K562 (cell line): ENCODE results near the gene DEDD2. TPM values are rescaled to one million over a fixed set of nuclear protein-coding genes. Genes with fewer than 3 reads are reported as not detected.

ENCODE experiments used
- ATF4 ChIP-seq: fragments of 450-650 bp; formaldehyde crosslinking; IDR thresholded peaks from 2 replicates; pipeline ENCODE4 v1.4.0; 2022; ENCODE audit warnings: mild to moderate bottlenecking, moderate library complexity
- CBX1 ChIP-seq: sonication (generic); IDR thresholded peaks from 2 replicates; pipeline ENCODE4 v1.6.1; 2016; ENCODE audit warnings: antibody characterized with exemption, low read depth, mild to moderate bottlenecking
- CCNT2 ChIP-seq: IDR thresholded peaks from 2 replicates; pipeline ENCODE4 v1.6.1; 2011; ENCODE audit warnings: borderline replicate concordance, low read depth, mild to moderate bottlenecking, moderate library complexity, mixed read lengths, low read length; ENCODE audit not compliant: insufficient read length; ENCODE audit errors: extremely low read depth
- EP300 ChIP-seq: IDR thresholded peaks from 2 replicates; pipeline ENCODE4 v1.6.1; 2012; ENCODE audit warnings: low read length, improper control_type of control experiment
- FOXP1 ChIP-seq: sonication (generic); formaldehyde crosslinking; IDR thresholded peaks from 2 replicates; pipeline ENCODE4 v1.8.0; 2022; ENCODE audit warnings: mild to moderate bottlenecking, missing genetic modification reagents
- GATAD2B ChIP-seq: fragments of 450-650 bp; IDR thresholded peaks from 2 replicates; pipeline ENCODE4 v1.6.1; 2017; ENCODE audit warnings: mild to moderate bottlenecking, borderline replicate concordance
- HDAC3 ChIP-seq: fragments of 450-650 bp; IDR thresholded peaks from 2 replicates; pipeline ENCODE4 v1.6.1; 2018; ENCODE audit warnings: borderline replicate concordance, mild to moderate bottlenecking, moderate library complexity; ENCODE audit not compliant: partially characterized antibody
- HMGXB4 ChIP-seq: sonication (generic); formaldehyde crosslinking; IDR thresholded peaks from 2 replicates; pipeline ENCODE4 v1.8.1; 2023; ENCODE audit warnings: mild to moderate bottlenecking, missing genetic modification reagents
- HOXB6 ChIP-seq: fragments of 250-450 bp; sonication (Bioruptor Pico); IDR thresholded peaks from 2 replicates; pipeline ENCODE4 v1.5.1; 2022; ENCODE audit warnings: mild to moderate bottlenecking, borderline replicate concordance
- ILF3 ChIP-seq: fragments of 450-650 bp; IDR thresholded peaks from 2 replicates; pipeline ENCODE4 v1.6.1; 2018; ENCODE audit warnings: antibody characterized with exemption, mild to moderate bottlenecking, moderate library complexity, borderline replicate concordance
- MEIS2 ChIP-seq: fragments of 450-650 bp; IDR thresholded peaks from 2 replicates; pipeline ENCODE4 v1.6.1; 2014; ENCODE audit warnings: mild to moderate bottlenecking; ENCODE audit not compliant: partially characterized antibody
- MIER1 ChIP-seq: fragments of 450-650 bp; IDR thresholded peaks from 2 replicates; pipeline ENCODE4 v1.6.1; 2016; ENCODE audit warnings: antibody characterized with exemption, mild to moderate bottlenecking, low read depth
- SRSF7 ChIP-seq: fragments of 200-400 bp; formaldehyde crosslinking; optimal IDR thresholded peaks from 2 replicates; pipeline ENCODE3; 2017; ENCODE audit warnings: mild to moderate bottlenecking, low read depth, low read length
- TCF7L2 ChIP-seq: fragments of 150-350 bp; IDR thresholded peaks from 2 replicates; pipeline ENCODE4 v1.6.1; 2016; ENCODE audit warnings: low read depth, mild to moderate bottlenecking, low read length, moderate library complexity
- TEAD4 ChIP-seq, 2 experiments: sonication (generic) in 1 of 2; formaldehyde crosslinking in 1 of 2; IDR thresholded peaks; 2 replicates each; pipeline versions ENCODE4 v1.6.1 to v1.8.0; 2012 to 2022; ENCODE audit warnings: borderline replicate concordance in 1 of 2, inconsistent platforms in 1 of 2, low read length in 1 of 2, mild to moderate bottlenecking in 1 of 2, missing genetic modification reagents in 1 of 2
- ZBTB33 ChIP-seq: sonication (generic); formaldehyde crosslinking; IDR thresholded peaks from 2 replicates; pipeline ENCODE4 v1.8.1; 2023; ENCODE audit warnings: mild to moderate bottlenecking, missing genetic modification reagents
- ZFP1 ChIP-seq: fragments of 450-650 bp; formaldehyde crosslinking; IDR thresholded peaks from 2 replicates; pipeline ENCODE4 v1.4.0; 2020; ENCODE audit warnings: mild to moderate bottlenecking, mixed read lengths
- ZNF217 ChIP-seq: sonication (generic); formaldehyde crosslinking; IDR thresholded peaks from 2 replicates; pipeline ENCODE4 v1.8.0; 2022; ENCODE audit warnings: mild to moderate bottlenecking, missing genetic modification reagents
- ZNF79 ChIP-seq: fragments of 250-450 bp; sonication (Bioruptor Pico); IDR thresholded peaks from 2 replicates; pipeline ENCODE4 v1.4.0; 2020; ENCODE audit warnings: low read depth, mild to moderate bottlenecking, moderate library complexity
- polyA plus RNA-seq, 8 experiments: library from polyadenylated mRNA; depleted of rRNA in 4 of 8; stranded (reverse) in 5 of 8; unstranded in 3 of 8; fragments of >200 nt; fragmentation: Nextera tagmentation in 2 of 8; fragmentation: Illumina TruSeq in 1 of 8; extraction: Ambion mirVana in 2 of 8; extraction: Trizol in 1 of 8; gene quantifications; 2 replicates each; pipeline versions ENCODE4 v1.2.1 to v1.2.3, GENCODE V29; 2011 to 2014; ENCODE audit warnings: inconsistent platforms in 1 of 8, missing spikeins in 1 of 8
- total RNA-seq, 7 experiments: library from RNA; depleted of rRNA in 6 of 7; stranded (reverse); fragments of >200 nt in 6 of 7; fragmentation: Illumina TruSeq in 2 of 7; extraction: Trizol in 2 of 7; gene quantifications; 2 replicates each; pipeline versions ENCODE4 v1.2.1 to v1.2.3, GENCODE V29; 2011 to 2021; ENCODE audit warnings: low replicate concordance in 1 of 7
- TF ChIP-seq, protein P1 (sequence below): fragments of 450-650 bp; conservative IDR thresholded peaks from 2 replicates; pipeline ENCODE4 v1.6.1; 2016; ENCODE audit warnings: missing genetic modification characterization, low read depth, mild to moderate bottlenecking, missing compliant biosample characterization, moderate library complexity

The DEDD2 gene
- total and polyA plus RNA-seq, 9 of the 15 experiments (the other 6 are each of a cell fraction or from before 2014, with no cell fraction given) = 4.3 to 43.0 (median 29.2) TPM

GRCh38 chr19:42244347-42245220 is 27.1 kb upstream of the DEDD2 start (continued):
- TF ChIP-seq EP300 (peak; percentile 4; the same call in 1 of the 2 replicates), CCNT2 (no peak), ILF3 (no peak), MEIS2 (no peak), ZFP1 (CRISPR knock-in tag) (0 out of 2 replicates have a peak, but pooled peaks have one; percentile 26), HOXB6 (CRISPR knock-in tag) (no peak), MIER1 (no peak), HMGXB4 (CRISPR knock-in tag) (peak; percentile 37; the same call in 1 of the 2 replicates), ZNF79 (CRISPR knock-in tag) (0 out of 2 replicates have a peak, but pooled peaks have one; percentile 48), ATF4 (CRISPR knock-in tag) (0 out of 2 replicates have a peak, but pooled peaks have one; percentile 52), TCF7L2 (no peak), ZBTB33 (CRISPR knock-in tag) (peak; percentile 21; the same call in 1 of the 2 replicates), FOXP1 (CRISPR knock-in tag) (0 out of 2 replicates have a peak, but pooled peaks have one; percentile 52), HDAC3 (no peak), ZNF217 (CRISPR knock-in tag) (no peak), SRSF7 (no peak), CBX1 (no peak), TEAD4 (IDR thresholded peaks at IDR 0.05; ENCODE audit: low read length) (no peak), TEAD4 (CRISPR knock-in tag; IDR thresholded peaks at IDR 0.05; ENCODE audit: borderline replicate concordance) (no peak), GATAD2B (no peak)
- TF ChIP-seq, protein P1, sequence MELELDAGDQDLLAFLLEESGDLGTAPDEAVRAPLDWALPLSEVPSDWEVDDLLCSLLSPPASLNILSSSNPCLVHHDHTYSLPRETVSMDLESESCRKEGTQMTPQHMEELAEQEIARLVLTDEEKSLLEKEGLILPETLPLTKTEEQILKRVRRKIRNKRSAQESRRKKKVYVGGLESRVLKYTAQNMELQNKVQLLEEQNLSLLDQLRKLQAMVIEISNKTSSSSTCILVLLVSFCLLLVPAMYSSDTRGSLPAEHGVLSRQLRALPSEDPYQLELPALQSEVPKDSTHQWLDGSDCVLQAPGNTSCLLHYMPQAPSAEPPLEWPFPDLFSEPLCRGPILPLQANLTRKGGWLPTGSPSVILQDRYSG (tag) = peak; percentile 79; the same call in 1 of the 2 replicates
